Astrocyte of the hippocampus (primary cell): ENCODE results near the gene ZNF586.
"Not testable (repeated sequence)": the region's sequence is repeated elsewhere in the genome, so short reads cannot be mapped to it uniquely, and the experiment has no call there.

ENCODE experiments used
- DNase-seq: peaks from one replicate; pipeline ENCODE4 v3.0.0; 2011; ENCODE audit warnings: low read depth, low spot score

Gene ZNF586

DNA sequence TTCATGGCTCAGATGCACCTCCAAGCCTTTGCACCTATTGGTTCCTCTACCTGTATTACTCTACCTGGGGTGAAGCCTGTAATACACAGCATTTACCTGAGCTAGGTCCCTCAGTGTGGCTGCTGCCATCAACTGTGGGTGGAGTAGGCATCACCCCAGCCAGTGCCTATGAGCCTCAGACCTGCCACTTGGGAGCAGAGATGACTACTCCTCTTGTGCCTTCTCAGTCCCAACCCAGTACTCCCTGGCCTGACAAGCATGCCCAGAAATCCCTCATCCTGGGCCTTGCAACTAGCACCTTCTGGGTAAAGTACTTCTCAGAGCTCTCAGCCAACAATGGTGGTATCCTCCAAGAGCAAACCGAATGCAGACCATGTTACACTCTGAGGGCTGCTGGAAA is 27.1 kb downstream of the ZNF586 start:
- not testable (repeated sequence) for DNase-seq

DNA sequence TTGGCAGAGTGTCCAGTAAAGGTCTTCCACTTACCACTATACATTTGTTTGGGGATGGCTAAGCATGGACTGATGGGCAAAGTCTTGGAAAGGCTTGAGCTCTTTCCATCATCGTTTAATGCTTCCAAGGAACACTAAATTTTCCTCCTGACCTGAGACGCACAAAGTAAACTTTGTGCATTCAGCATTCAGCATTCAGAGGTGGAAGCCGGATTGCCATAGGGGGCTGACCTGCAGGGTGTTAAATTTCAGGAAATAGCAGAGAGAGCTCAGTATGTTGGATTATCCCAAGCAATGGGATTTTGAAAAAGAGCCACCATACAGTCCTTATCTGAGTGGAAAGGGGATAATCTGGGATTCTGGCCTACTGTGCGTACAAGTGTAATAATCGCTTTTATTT is 31.2 kb downstream of the ZNF586 start:
- no peak for DNase-seq

DNA sequence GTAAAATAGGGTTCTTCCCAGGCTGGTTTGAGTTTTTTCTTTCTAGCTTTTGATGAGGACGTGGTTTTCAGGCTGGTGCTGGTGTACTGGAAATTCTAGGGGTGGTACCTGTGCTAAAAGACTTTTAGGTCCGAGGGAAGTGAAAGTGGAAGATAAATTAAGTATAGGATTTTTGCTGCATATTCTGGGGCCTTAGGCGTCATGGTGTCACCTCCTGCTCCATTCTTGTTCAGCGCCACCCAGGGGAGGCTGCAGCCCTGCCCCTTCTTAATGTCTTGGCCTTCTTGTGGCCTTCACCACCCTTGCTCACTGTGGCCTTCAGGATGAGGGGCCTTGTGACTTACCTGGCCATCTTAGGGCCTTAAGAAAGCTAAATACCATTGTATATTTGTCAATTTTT is 32.8 kb downstream of the ZNF586 start:
- DNase-seq = no peak

DNA sequence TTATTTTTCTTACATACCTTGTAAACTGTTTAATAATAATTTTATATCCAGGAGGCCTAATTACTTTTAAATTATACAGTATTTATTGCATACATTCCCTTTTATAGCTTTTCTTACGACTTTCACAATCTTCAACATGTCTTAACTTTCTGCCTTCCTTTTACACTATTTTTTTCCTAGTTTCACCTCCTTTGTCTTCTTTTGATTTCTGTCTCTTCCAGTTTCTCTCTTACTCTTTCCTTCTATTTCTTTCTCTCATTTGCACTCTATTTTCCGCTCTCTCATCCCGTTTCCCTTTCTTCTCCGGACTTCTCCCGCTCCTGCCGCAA is 33.8 kb downstream of the ZNF586 start:
- DNase-seq = no peak

DNA sequence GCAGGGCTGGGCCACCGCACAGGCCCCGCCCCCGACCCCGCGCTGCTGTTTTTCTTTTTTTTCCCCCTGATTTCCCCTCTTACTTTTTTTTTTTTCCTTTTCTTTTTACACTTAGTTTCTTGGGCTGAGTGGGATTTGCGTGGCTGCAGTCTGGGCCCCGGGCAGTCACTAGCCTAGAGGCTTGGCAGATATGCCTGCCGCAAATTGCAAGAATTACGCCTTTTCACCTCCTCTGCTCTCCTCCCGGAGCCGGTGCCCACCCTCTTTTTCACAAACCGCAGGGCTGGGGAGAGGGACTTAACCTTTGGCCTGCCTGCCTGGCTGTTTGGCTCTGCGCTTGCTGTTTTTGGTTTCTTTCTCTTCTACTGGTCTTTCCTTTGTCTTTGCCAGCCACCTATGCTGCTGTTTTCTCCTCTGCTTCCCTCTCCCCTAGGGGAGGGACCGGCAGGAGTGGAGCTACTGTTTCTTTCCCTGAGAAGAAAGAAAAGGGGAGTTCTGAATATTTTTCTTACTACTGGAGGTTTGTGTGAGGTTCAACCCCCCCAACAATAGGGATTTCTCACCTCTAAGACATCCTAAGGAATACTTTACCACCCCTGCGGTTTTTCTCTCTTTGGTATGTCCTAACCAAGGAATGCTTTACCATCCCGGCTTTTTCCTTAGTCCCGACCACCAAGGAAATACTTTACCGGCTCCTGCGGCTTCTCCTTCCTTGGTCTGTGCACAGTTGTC is 34.3 kb downstream of the ZNF586 start:
- DNase-seq = peak; percentile 95

DNA sequence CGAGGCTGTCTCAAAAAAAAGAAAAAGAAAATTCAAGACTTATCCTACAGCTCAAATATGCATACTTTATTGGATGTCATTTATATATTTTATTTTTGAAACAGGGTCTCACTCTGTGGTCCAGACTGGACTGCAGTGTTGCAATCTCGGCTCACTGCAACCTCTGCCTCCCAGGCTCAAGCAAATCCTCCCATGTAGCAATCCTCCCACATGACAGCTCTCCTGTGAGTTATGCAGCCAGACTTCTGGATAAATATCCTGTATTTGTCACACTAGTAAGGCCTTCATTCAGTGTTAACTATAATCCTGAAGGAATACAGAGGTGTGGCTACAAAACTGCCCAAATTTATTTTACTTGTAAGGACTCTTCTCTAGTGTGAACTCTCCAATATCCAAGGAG is 38.1 kb downstream of the ZNF586 start:
- no peak for DNase-seq

DNA sequence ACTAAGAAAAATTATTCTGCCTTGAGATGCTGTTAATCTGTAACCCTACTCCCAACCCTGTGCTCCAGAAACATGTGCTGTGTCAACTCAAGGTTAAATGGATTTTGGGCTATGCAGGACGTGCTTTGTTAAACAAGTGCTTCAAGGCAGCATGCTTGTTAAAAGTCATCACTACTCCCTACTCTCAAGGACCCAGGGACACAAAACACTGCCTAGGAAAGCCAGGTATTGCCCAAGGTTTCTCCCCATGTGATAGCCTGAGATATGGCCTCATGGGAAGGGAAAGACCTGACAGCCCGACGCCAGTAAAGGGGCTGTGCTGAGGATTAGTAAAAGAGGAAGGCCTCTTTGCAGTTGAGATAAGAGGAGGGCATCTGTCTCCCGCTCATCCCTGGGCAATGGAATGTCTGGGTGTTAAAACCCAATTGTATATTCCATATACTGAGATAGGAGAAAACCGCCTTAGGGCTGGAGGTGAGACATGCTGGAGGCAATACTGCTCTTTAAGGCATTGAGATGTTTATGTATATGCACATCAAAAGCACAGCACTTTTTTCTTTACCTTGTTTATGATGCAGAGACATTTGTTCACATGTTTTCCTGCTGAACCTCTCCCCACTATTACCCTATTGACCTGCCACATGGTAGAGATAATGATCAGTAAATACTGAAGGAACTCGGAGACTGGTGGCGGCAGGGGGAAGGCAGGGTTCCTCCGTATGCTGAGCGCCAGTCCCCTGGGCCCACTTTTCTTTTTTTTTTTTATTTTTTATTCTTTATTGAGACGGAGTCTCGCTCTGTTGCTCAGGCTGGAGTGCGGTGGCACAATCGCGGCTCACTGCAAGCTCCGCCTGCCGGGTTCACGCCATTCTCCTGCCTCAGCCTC is 41.2 kb downstream of the ZNF586 start:
- DNase-seq = not testable (repeated sequence)

DNA sequence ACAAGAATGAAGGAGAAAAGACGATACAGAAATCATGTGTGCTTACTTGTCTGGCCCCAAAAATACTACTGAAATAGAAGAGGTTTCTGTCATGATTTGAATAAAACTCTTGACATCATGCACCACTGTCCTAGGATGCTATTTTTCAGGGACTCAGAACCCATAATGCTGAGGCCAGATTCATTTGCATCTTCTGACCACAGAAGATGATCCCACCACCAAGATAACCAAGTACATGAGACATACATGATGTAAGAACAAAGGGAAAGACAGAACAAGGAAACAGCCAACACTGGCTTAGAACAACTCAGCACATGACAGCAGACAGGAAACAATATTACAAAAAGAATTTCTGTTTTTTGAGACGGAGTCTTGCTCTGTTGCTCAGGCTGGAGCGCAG is 42.8 kb downstream of the ZNF586 start:
- DNase-seq = no peak

DNA sequence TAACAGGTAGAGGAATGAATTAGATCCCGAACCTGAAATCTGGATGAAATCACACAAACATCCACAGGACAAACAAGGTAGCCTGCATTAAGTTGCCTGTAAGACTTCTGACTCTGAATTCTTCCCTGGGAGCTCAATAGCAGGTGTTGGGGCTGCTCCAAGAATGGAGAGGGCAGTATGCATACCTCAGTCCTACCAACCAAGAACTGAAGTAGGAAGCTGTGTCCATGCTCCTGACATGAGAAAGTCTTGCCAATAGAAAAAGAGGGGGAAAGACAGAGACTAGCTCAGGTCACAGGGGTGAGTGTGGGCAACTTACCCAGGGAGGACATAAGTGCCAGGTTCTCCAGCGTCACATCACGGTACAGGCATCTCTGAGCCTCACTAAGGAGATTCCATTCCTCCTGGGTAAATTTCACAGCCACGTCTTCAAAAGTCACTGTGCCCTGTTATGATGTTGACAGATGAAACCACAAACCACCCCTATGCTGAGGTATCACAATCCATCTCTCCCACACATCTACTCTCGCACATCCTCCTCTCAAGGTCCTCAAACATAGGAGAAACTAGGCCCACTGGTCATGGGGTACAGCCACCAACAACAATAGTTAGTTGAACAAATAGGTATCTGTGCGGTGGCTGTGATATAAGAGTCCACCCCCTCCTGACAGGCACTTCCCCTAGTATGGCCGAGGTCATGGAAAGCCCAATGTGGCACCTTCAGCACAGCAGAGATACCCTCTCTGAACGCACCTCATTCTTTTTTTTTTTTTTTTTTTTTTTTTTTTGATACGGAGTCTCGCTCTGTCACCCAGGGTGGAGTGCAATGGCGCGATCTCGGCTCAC is 43.7 kb downstream of the ZNF586 start:
- DNase-seq = peak; percentile 21

DNA sequence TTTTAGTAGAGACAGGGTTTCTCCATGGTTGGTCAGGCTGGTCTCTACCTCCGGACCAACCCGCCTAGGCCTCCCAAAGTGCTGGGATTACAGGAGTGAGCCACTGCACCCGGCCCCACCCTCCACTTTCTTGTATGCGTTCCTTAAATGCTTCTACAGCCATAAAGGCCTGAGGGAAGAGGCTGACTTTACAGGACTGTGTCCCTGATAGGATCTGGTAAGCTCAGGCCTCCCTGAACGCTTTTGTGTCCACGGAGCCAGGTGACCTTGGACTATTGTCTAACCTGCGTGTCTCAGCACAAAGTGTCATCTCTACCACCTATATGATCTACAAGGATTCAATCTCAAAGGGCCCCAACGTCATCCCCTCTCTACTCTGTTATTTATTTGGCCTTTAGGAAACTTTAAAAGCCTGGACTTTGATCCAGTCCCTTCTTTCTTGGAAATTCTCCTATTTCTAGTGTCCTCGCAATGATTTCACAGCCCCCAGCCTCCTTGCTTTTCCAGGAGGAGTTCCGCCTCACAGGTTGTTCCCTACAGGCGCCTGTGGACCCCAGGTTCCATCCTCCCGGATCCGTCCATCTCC is 44.5 kb downstream of the ZNF586 start:
- peak; percentile 28 for DNase-seq

DNA sequence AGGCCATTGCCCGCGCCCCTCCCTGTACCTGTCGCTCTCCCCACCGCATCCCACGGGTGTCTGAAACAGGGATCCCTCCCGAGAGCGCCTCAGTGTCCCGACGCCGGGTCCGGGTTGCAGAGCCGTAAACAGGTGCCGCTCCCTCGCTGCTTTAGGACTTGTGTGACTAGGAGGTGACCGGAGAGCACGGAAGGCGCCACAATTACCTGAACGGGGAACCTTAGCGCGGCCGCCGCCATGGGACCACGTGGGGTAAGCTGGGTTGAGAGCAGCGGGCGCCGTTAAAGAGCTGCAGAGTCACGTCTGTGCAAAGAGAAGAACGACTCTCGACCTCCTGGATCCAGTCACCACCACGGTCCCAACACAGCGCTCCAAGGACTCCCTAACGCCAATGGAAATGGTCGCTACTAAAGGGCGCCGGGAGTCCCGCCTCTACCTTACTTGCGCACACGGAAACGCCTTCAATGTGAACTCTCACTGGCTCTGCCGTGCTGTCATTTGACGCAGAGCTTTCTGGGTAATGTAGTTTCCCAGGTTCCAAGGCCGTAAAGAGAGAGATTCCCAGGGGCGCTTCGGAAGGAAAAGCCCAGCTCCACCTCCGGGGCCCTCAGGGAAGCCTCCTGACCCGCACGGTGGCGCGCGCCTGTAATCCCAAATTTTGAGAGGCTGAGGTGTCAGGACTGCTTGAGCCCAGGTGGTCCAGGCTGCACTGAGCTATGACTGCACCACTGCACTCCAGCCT is 45.2 kb downstream of the ZNF586 start, which contains the start of gene ZNF552:
TSS of gene ZNF552 (minus strand) at position 409 of the 742 bp plus-strand sequence. CDS start at position 239, 170 bp downstream.
- peak; percentile 95 for DNase-seq

DNA sequence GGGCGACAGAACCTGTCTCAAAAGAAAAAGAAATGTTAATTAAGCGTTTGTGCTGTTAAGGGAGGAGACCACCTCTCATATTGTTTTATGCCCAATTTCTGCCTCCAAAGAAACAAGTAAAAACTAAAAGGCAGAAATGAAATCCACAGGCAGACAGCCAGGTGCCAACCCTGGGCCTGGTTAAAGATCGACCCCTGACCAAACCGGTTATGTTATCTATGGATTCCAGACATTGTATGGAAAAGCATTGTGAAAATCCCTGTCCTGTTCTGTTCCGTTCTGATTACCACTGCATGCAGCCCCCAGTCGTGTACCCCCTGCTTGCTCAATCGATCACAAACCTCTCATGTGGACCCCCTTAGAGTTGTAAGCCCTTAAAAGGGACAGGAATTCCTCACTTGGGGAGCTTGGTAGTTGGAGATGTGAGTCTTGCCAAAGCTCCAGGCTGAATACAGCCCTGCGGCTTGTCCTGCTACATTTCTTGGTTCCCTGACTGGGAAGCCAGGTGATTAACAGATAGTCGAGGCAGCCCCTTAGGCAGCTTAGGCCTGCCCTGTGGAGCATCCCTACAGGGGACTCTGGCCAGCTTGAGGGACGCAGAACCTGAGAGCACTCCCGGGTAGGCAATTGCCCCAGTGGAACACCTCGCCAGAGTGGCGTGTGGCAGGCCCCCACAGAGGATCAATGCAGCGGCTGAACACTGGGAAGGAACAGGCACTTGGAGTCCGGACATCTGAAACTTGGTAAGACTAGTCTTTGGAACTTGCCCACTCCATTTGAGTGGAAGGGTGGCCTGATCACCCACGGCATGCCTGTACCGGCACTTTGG is 46.0 kb downstream of the ZNF586 start:
- no peak for DNase-seq

DNA sequence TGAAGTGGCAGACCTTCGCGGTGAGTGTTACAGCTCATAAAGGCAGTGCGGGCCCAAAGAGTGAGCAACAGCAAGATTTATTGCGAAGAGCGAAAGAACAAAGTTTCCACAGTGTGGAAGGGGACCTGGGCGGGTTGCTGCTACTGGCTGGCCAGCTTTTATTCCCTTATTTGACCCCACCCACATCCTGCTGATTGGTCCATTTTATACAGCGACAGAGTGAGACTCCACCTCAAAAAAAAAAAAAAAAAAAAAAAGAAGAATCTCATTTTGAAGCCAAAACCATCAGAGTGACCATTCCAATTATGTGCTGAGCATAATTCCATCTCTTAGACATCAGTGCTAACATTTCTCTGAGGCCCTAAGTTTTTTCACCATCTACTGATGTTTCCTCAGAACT is 47.2 kb downstream of the ZNF586 start:
- no peak for DNase-seq

DNA sequence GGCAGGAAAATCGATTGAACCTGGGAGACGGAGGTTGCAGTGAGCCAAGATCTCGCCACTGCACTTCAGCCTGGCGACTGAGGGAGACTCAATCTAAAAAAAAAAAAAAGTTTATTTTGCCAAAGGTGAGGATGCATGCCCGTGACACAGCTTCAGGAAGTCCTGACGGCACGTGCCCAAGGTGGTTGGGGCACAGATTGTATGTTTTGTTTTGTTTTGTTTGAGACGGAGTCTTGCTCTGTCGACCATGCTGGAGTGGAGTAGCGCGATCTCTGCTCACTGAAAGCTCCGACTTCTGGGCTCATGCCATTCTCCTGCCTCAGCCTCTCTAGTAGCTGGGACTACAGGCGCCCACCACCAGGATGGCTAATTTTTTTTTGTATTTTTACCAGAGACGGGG is 48.5 kb downstream of the ZNF586 start:
- DNase-seq = no peak

DNA sequence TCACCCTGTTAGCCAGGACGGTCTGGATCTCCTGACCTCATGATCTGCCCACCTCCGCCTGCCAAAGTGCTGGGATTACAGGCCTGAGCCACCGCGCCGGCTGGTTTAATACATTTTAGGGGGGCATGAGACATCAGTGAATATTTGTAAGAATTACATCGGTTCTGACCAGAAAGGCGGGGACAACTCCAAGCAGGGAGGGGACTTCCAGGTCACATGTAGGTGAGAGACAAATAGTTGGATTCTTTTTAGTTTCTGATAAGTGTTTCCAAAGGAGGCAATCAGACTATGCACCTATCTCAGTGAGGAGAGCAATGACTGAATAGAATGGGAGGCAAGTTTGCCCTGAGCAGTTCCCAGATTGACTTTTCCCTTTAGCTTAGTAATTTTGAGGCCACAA is 48.9 kb downstream of the ZNF586 start:
- DNase-seq = no peak

DNA sequence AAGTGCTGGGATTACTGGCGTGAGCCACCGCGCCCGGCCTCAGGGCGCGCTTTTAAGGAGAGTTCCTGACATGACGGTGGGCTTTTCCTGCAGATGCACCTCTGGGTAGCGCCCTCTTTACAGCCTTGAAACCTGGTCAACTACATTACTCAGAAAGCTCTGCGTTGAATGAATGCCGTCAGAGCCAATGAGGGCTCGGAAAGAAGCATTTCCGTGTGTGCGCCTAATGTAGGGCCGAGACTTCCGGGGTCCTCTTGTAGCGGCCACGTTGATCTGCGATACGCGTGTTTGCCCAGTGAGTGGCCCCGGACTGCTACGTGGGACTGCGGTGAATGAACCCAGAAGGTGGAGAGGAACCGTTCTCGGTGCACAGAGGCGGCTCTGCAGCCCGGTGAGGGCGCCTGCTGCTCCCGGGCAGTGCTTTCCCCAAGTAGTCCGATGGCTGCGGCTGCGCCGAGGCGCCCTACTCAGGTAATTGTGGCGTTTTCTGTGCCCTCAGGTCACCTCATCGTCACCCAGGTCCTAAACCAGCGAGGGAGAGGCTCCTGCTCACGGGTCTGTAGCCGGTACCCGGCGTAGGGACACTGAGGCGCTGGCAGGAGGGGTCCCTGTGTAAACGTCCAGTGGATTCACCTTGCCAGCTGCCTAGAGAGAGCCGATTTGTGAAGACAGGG is 50.1 kb downstream of the ZNF586 start:
- peak; percentile 96 for DNase-seq

DNA sequence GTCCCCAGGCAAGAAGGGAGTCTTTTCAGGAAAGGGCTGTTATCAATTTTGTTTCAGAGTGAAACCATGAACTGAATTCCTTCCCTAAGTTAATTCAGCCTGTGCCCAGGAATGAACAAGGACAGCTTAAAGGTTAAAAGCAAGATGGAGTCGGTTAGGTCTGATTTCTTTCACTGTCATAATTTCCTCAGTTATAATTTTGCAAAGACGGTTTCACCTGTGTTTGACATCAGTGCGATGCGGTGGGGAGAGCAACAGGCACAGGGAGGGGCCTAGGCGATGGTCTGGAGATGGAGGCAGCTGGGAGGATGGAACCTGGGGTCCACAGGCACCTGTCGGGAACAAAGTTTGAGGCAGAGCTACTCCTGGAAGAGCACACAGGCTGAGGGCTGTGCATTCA is 51.1 kb downstream of the ZNF586 start:
- no peak for DNase-seq

DNA sequence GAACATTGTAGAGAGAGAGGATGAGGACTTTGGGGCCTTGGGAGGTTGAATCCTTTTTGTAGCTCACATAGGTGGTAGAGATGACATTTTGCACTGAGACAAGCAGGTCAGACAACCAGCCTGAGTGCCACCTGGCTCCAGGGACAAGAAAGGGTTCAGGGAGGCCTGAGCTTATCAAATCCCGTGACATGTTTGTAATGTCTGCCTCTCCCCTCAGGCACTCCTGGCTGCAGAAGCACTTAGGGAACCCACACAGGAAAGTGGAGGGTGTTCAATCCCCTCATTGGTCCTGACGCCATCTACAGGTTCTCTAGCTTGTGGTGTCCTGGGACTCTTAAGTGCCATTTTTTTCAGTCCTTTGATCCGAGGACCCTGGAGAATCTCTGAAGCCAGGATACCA is 51.6 kb downstream of the ZNF586 start:
- DNase-seq = not testable (repeated sequence)

DNA sequence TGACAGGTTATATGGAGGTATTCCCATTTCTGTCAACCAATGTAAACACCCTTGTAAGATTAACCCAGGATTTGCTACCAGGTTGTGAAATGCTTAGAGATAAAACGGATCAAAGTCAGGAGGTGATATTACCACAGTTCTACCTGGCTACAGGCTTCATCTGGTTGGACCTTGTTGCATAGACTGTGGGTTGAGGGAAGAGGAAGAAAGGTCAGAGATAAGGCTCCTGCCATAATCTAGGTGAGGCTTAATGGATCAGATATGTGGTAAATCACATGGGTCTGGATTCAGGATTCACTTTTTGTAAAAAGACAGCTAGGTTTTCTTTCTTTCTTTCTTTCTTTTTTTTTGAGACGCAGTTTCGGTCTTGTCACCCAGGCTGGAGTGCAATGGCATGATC is 52.0 kb downstream of the ZNF586 start:
- DNase-seq = not testable (repeated sequence)
